PC-3 (cell line): ENCODE data around the gene MKNK1. TPM values are rescaled to one million over a fixed set of nuclear protein-coding genes. Genes with fewer than 3 reads are reported as not detected.

Experiments used
- ATAC-seq: fragments of 200-7000 bp; cut with Tn5 transposase; 2 replicates; pipeline ENCODE4 v1.9.1; 2020; ENCODE audit warnings: mild to moderate bottlenecking, moderate library complexity
- BruUV-seq: library from RNA; stranded (reverse); fragments of 400-500 nt; replicated peaks from 2 replicates; lab custom pipeline; 2021; lab: Mats Ljungman, UMichigan
- CTCF ChIA-PET: fragments of 300-600 bp; sonication (Branson Sonifier 250); formaldehyde crosslinking; loops from one replicate; lab custom pipeline; 2022; ENCODE audit warnings: antibody characterized with exemption; lab: Charles Lee
- POLR2A ChIA-PET: fragments of 300-600 bp; sonication (Branson Sonifier 250); formaldehyde crosslinking; loops from one replicate; lab custom pipeline; 2022; ENCODE audit warnings: antibody characterized with exemption; ENCODE audit not compliant: unreplicated experiment; lab: Charles Lee
- DNase-seq: peaks from one replicate; pipeline ENCODE4 v3.0.0-alpha.2; 2015
- H2AFZ ChIP-seq: fragments of 300-600 bp; sonication (generic); 2 replicates; pipeline ENCODE4 v1.6.0; 2016; ENCODE audit warnings: antibody characterized with exemption, low read length
- H3F3A ChIP-seq: fragments of 300-600 bp; sonication (generic); one replicate; pipeline ENCODE4 v1.6.0; 2017; ENCODE audit warnings: antibody characterized with exemption, low read length, control low read depth, mild to moderate bottlenecking; ENCODE audit not compliant: unreplicated experiment
- H3K27ac ChIP-seq: fragments of 300-600 bp; sonication (generic); 2 replicates; pipeline ENCODE4 v1.5.1; 2016; ENCODE audit warnings: mild to moderate bottlenecking, low read length
- H3K27me3 ChIP-seq: fragments of 300-600 bp; sonication (generic); 2 replicates; pipeline ENCODE4 v1.6.1; 2016; ENCODE audit warnings: low read length, mixed read lengths
- H3K36me3 ChIP-seq: fragments of 300-600 bp; sonication (generic); 2 replicates; pipeline ENCODE4 v1.6.1; 2016; ENCODE audit warnings: low read depth, mixed run types, low read length, mixed read lengths
- H3K4me1 ChIP-seq: fragments of 300-600 bp; sonication (generic); 2 replicates; pipeline ENCODE4 v1.5.1; 2016; ENCODE audit warnings: low read length; ENCODE audit not compliant: insufficient read depth
- H3K4me2 ChIP-seq: fragments of 300-600 bp; sonication (generic); 2 replicates; pipeline ENCODE4 v1.6.0; 2016; ENCODE audit warnings: low read length
- H3K4me3 ChIP-seq: fragments of 300-600 bp; sonication (generic); 2 replicates; pipeline ENCODE4 v1.5.1; 2016; ENCODE audit warnings: mild to moderate bottlenecking, low read length, mixed read lengths
- H3K79me2 ChIP-seq: fragments of 300-600 bp; sonication (generic); 2 replicates; pipeline ENCODE4 v1.6.1; 2017; ENCODE audit warnings: low read length, mixed read lengths
- H3K9ac ChIP-seq: fragments of 300-600 bp; sonication (generic); 2 replicates; pipeline ENCODE4 v1.6.0; 2016; ENCODE audit warnings: mild to moderate bottlenecking, low read length
- H3K9me2 ChIP-seq: fragments of 300-600 bp; sonication (generic); replicated peaks from 2 replicates; pipeline ENCODE4 v1.6.1; 2016; ENCODE audit warnings: mixed run types, low read length, mixed read lengths
- H3K9me3 ChIP-seq: fragments of 300-600 bp; sonication (generic); 2 replicates; pipeline ENCODE4 v1.6.1; 2016; ENCODE audit warnings: low read length, mixed read lengths
- H4K20me1 ChIP-seq: fragments of 300-600 bp; sonication (generic); 2 replicates; pipeline ENCODE4 v1.6.1; 2016; ENCODE audit warnings: low read length, mixed read lengths
- EZH2 ChIP-seq: fragments of 300-600 bp; sonication (generic); IDR thresholded peaks from one replicate; pipeline ENCODE4 v1.6.1; 2017; ENCODE audit warnings: antibody characterized with exemption, mild to moderate bottlenecking, low read length; ENCODE audit not compliant: unreplicated experiment
- EZH2phosphoT487 ChIP-seq: fragments of 300-600 bp; sonication (generic); IDR thresholded peaks from 2 replicates; pipeline ENCODE4 v1.6.1; 2018; ENCODE audit warnings: mild to moderate bottlenecking, antibody characterized with exemption, low read length, borderline replicate concordance
- intact Hi-C: fragments of 100-400 bp; cut with micrococcal nuclease; formaldehyde crosslinking; loops from 2 replicates; pipeline ENCODE4 v1.9.0; 2023
- total RNA-seq: library from RNA; depleted of rRNA; stranded (reverse); fragments of >200 nt; gene quantifications from 2 replicates; pipeline ENCODE4 v1.2.3, GENCODE V29; 2014
- TF ChIP-seq, protein P1 (sequence below): fragments of 300-600 bp; sonication (generic); conservative IDR thresholded peaks from 2 replicates; pipeline ENCODE4 v1.5.1; 2017; ENCODE audit warnings: antibody characterized with exemption, low read depth, mild to moderate bottlenecking, low read length

Gene MKNK1
- total RNA-seq, 1 experiment from 2014 or later: 36.8 TPM

DNA sequence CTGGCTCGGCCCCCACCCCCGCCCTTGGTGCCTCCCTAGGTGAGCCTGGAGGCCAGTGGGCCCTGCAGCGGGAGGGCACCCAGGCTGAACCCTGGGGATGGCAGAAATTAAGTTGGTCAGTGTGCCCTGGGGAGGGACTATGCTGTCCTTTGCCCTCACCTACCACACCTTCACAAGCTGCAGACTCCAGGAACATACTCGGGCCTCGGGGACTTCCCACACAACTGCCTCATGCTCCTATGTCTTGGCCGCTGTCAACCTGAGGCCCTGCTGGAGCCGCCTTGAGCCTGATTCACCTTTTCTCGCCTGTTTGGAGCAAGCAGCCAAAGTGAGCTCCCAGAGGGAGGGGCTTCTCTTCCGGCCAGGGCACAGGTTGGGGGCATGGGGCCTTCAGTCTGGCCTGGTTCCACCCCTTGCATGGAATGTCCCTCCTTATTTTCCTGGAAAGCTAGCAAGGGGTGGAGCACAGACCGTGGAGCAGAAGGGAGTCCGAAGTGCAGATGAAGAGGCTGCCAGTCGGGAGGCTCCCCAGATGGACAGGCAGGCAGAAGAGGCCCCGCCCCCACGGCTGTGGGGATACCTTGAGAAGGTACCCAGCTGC lies 77.3 kb downstream of the MKNK1 start:
- Histone ChIP-seq H3K4me2 (no peak overlapping the region), H2AFZ (no peak overlapping the region), H4K20me1 (no peaks in the 10 kb centered on the region), H3K79me2 (no peaks in the 10 kb centered on the region), H3K4me1 (peaks cover 24% of the 10 kb centered on the region), H3K36me3 (no peaks in the 10 kb centered on the region), H3K4me3 (no peak overlapping the region), H3K9ac (no peak overlapping the region), H3F3A (no peaks in the 10 kb centered on the region), H3K9me2 (no peaks in the 10 kb centered on the region), H3K9me3 (no peaks in the 10 kb centered on the region), H3K27me3 (no peaks in the 10 kb centered on the region), H3K27ac (no peak overlapping the region)
- ChIA-PET CTCF (interaction anchor here (0.8 kb wide), 1 partner anchor 80 kb away, joined by 3 read pairs; no protein-coding TSS in a partner anchor), POLR2A (no interaction called here)
- intact Hi-C loops: no loop called here
- BruUV-seq: no TSS peak
- DNase-seq: no peak
- ATAC-seq: no peak
- TF ChIP-seq, protein P1, sequence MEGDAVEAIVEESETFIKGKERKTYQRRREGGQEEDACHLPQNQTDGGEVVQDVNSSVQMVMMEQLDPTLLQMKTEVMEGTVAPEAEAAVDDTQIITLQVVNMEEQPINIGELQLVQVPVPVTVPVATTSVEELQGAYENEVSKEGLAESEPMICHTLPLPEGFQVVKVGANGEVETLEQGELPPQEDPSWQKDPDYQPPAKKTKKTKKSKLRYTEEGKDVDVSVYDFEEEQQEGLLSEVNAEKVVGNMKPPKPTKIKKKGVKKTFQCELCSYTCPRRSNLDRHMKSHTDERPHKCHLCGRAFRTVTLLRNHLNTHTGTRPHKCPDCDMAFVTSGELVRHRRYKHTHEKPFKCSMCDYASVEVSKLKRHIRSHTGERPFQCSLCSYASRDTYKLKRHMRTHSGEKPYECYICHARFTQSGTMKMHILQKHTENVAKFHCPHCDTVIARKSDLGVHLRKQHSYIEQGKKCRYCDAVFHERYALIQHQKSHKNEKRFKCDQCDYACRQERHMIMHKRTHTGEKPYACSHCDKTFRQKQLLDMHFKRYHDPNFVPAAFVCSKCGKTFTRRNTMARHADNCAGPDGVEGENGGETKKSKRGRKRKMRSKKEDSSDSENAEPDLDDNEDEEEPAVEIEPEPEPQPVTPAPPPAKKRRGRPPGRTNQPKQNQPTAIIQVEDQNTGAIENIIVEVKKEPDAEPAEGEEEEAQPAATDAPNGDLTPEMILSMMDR: no peak
- TF ChIP-seq EZH2 (no peak), EZH2phosphoT487 (no peak)

DNA sequence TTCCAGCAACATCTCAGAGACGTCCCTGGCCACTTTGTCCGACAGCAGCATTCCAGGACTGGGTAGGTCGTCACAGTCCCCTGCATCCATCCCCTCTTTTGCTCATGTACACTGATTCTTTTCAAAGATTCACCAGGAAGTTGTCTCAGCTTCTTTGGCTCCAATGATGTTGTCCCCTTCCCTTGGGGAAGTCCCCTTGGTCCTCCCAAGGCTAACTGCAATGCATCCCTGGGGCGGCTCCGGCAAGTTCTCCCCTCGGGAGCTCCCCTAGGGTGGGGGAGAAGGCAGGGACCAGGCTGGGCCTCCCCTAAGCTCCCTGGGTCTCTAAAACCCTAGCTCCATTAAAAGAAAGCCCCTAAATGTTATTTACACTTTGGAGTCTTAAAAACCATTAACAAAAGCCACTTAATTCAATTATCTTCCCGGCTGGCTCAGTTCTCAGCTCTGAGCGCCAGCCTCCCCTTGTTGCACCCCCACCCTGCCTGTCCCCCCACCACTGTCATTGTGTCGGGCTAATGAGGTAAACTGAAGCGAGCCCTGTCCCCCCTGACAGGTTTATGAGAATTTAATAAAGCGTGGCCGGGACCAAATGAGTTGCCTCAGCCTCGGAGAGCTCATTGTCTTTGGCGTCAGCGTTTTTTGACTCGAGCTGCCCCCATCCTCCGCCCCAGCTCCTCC lies 77.9 kb downstream of the MKNK1 start:
- peaks cover 30% of the 10 kb centered on the region for H3K4me1 ChIP-seq
- no peaks in the 10 kb centered on the region for H3K79me2 ChIP-seq
- POLR2A ChIA-PET: no interaction called here
- no peak overlapping the region for H2AFZ ChIP-seq
- intact Hi-C loops: no loop called here
- no peak overlapping the region for H3K27ac ChIP-seq
- H3K27me3 ChIP-seq: no peaks in the 10 kb centered on the region
- ATAC-seq (no peak), DNase-seq (no peak)
- no peak overlapping the region for H3K9ac ChIP-seq
- no peaks in the 10 kb centered on the region for H3F3A ChIP-seq
- H3K4me3 ChIP-seq: no peak overlapping the region
- BruUV-seq: no TSS peak
- no peak overlapping the region for H3K4me2 ChIP-seq
- CTCF ChIA-PET: no interaction called here
- H3K9me2 ChIP-seq: no peaks in the 10 kb centered on the region
- TF ChIP-seq, protein P1: no peak
- TF ChIP-seq EZH2: no peak
- TF ChIP-seq EZH2phosphoT487: no peak
- H3K36me3 ChIP-seq: no peaks in the 10 kb centered on the region
- no peaks in the 10 kb centered on the region for H3K9me3 ChIP-seq
- no peaks in the 10 kb centered on the region for H4K20me1 ChIP-seq
